Umbilical cord (tissue), 2 donors: ENCODE data around the gene DNAJA3. TPM values are rescaled to one million over a fixed set of nuclear protein-coding genes. Genes with fewer than 3 reads are reported as not detected.

Experiments
- DNase-seq: peaks from one replicate; pipeline ENCODE4 v3.0.0-alpha.2; 2015; ENCODE audit warnings: low spot score
- total RNA-seq: library from RNA; depleted of rRNA; stranded (reverse); fragments of >200 nt; gene quantifications from one replicate; pipeline ENCODE4 v1.2.3, GENCODE V29; 2014; ENCODE audit warnings: low replicate concordance; ENCODE audit not compliant: insufficient read depth

Gene DNAJA3
- total RNA-seq, 1 donor from 2014 or later: 17.1 TPM

GRCh38 chr16:4474192-4474961 is 48.7 kb downstream of the DNAJA3 start, which contains the start of gene NMRAL1:
NMRAL1 (minus strand) TSS chr16:4474625; CDS start chr16:4474132, 493 bp downstream.
- peak; percentile 91 for DNase-seq

- peak; percentile 93 for DNase-seq
Measured at GRCh38 chr16:4475880-4476788, 50.5 kb downstream of the DNAJA3 start, which contains the start of gene HMOX2. HMOX2 (plus strand) TSS chr16:4476398; CDS start chr16:4505525, 29,127 bp downstream.

- DNase-seq: no peak
Measured at GRCh38 chr16:4477966-4478365, 52.3 kb downstream of the DNAJA3 start.

GRCh38 chr16:4481526-4481925 is 55.9 kb downstream of the DNAJA3 start:
- no peak for DNase-seq

- no peak for DNase-seq
Measured at GRCh38 chr16:4481963-4482362, 56.3 kb downstream of the DNAJA3 start.

- no peak for DNase-seq
Measured at GRCh38 chr16:4486126-4486893, 60.6 kb downstream of the DNAJA3 start.

GRCh38 chr16:4487955-4488498 is 62.4 kb downstream of the DNAJA3 start:
- DNase-seq: no peak

GRCh38 chr16:4488499-4488967 is 62.9 kb downstream of the DNAJA3 start:
- no peak for DNase-seq

GRCh38 chr16:4489030-4489429 is 63.4 kb downstream of the DNAJA3 start:
- no peak for DNase-seq

- no peak for DNase-seq
Measured at GRCh38 chr16:4491898-4492297, 66.2 kb downstream of the DNAJA3 start.

GRCh38 chr16:4494746-4495490 is 69.2 kb downstream of the DNAJA3 start:
- peak; percentile 35 for DNase-seq

- no peak for DNase-seq
Measured at GRCh38 chr16:4495766-4496165, 70.1 kb downstream of the DNAJA3 start.

- no peak for DNase-seq
Measured at GRCh38 chr16:4496305-4496704, 70.6 kb downstream of the DNAJA3 start.

GRCh38 chr16:4498546-4499195 is 73.0 kb downstream of the DNAJA3 start:
- DNase-seq: no peak

GRCh38 chr16:4499196-4499555 is 73.5 kb downstream of the DNAJA3 start:
- no peak for DNase-seq

- DNase-seq: peak; percentile 73
Measured at GRCh38 chr16:4500272-4500671, 74.6 kb downstream of the DNAJA3 start.

- DNase-seq: peak; percentile 33
Measured at GRCh38 chr16:4501071-4501478, 75.4 kb downstream of the DNAJA3 start.

GRCh38 chr16:4505356-4506147 is 79.9 kb downstream of the DNAJA3 start:
- DNase-seq: no peak
